Choroid plexus epithelial cell (primary cell): ENCODE data around the gene GPX2.

ENCODE experiments used
- DNase-seq: peaks from one replicate; pipeline ENCODE4 v3.0.0-alpha.2; 2010; ENCODE audit warnings: low read depth
- H3K4me3 ChIP-seq: 2 replicates; pipeline ENCODE4 v1.5.1; 2011; ENCODE audit warnings: low read depth, mild to moderate bottlenecking, control low read depth, low read length, moderate library complexity
- CTCF ChIP-seq: conservative IDR thresholded peaks from 2 replicates; pipeline ENCODE4 v1.5.1; 2011; ENCODE audit warnings: low read depth, mild to moderate bottlenecking, control low read depth, inconsistent platforms, low read length, moderate library complexity

The GPX2 gene

DNA sequence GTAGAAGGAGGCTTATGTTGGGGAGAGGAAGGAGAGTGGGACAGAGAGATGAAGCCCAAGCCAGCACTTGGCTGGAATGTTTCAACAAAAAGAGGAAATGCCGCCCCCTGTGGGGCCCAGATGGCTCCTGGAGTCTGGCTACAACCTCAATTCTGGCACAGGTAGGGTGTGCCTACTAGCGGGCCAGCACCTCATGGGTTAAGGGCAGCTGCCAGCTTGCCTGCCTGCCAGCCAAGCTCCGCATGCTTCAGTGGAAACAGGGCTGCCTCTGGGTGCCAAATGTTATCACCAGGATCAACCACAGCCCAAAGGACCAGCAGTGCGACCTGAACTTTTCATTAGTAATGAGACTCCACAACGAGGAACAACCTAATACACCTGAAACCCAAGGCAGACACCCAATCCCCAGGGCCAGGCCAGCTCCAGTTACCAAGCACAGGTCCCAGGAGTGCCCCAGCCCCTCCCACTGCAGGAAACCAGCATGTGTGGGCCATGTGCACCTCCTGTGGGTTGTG is 18.3 kb upstream of the GPX2 start:
- H3K4me3 ChIP-seq, result no peak overlapping the region
- no peak for DNase-seq
- TF ChIP-seq CTCF, result peak; percentile 34

DNA sequence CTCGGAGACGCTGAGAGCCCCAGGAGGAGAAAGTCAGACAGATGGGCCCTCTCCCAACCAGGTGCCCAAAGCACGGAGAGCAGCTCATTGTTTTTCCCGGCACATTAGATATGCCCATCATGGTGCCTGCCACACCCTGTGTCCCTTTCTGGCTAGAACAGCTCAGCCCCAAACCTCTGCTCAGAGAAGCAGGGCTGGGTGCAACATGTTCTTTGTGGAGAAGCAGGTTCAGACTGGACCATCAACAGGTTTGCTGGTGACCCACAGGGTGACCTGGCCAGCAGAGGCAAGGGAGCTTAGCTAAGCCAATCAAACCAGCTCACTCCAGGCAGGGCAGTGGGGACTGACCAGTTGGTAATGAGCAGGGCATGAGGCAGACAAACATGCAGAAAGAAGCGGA is 16.2 kb upstream of the GPX2 start:
- no peak for TF ChIP-seq CTCF
- DNase-seq, result no peak
- no peak overlapping the region for H3K4me3 ChIP-seq

GRCh38 chr14:64958201-64958600 is 15.7 kb upstream of the GPX2 start:
- DNase-seq, result no peak
- TF ChIP-seq CTCF, result no peak
- H3K4me3 ChIP-seq, result no peak overlapping the region

DNA sequence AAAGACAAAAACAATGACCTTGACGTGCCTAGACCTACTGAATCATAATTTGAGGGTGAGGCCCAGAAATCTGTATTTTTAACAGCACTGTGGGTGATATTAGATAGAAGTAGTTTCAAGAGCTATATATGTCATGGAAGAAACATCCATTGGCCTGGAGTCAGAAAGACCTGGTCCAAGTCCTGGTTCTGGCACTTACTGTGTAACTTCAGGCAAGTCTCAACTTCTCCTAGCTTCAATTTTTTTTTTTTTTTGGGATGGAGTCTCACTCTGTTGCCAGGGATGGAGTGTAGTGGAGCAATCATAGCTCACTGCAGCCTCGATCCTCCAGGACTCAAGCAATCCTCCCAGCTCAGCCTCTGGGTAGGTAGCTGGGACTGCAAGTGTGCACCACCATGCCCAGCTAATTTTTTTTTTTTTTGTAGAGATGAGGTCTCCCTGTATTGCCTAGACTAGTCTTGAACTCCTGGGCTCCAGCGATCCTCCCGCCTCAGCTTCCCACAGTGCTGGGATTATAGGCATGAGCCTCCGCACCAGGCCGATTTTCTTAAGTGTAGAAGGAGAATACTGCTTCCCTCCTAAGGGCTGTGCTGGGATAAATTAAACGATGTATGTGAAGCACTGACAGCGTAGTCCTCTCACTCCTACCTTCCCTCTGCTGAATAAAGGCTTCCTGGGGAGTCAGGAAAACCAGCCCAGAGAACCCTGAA is 14.3 kb upstream of the GPX2 start:
- DNase-seq, result no peak
- H3K4me3 ChIP-seq, result no peak overlapping the region
- no peak for TF ChIP-seq CTCF

DNA sequence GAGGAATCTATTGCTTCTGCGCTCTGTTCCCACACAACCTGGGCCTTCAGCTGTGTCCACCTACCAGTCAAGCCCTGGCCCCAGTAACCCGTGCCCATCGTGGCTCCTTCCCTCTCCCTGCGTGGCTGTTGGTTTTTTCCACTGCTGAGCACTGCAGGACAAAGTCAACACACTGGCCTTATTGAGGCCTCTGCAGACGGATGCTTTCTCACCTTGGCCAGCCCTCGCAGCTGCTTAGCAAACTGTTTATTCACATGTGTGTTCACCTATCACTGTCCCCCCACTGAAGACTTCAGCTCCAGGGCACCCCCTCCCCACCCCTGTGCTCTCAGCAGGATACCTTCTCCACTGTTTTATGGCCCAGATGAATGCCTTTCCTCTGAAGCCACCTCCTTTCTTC is 12.8 kb upstream of the GPX2 start:
- no peak for DNase-seq
- H3K4me3 ChIP-seq, result no peak overlapping the region
- TF ChIP-seq CTCF, result no peak

- DNase-seq, result no peak
- no peak for TF ChIP-seq CTCF
- no peak overlapping the region for H3K4me3 ChIP-seq
These were observed 12.1 kb upstream of the GPX2 start for GRCh38 chr14:64954491-64955240.

- no peak for DNase-seq
- TF ChIP-seq CTCF, result no peak
- no peak overlapping the region for H3K4me3 ChIP-seq
These were observed 11.1 kb upstream of the GPX2 start for GRCh38 chr14:64953661-64954060.
